Measurements from ENCODE around the gene RCCD1. TPM values are rescaled to one million over a fixed set of nuclear protein-coding genes. Genes with fewer than 3 reads are reported as not detected.

The RCCD1 gene
- total RNA-seq, 4 donors from 2014 or later = 12.9 to 25.4 (median 17.9) TPM

DNA sequence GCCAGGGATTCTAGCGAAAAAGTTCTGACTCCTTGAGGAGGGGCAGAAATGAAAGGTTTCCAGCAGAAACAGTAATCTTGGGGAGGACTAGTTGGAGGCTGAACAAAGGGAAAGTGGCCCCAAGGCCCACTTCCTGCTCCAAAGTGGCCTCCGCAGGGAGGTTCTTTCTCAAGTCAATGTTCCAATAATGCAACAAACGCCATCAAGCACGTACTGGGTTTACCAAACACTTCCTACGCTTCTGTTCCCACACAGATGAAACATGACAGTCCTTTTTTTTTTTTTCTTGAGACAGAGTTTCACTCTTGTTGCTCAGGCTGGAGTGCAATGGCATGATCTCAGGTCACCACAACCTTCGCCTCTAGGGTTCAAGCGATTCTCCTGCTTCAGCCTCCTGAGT is 9.6 kb upstream of the RCCD1 start:
- Histone ChIP-seq H3K27me3 (no peaks in the 10 kb centered on the region), H3K36me3 (peaks cover 98% of the 10 kb centered on the region), H3K4me3 (no peak overlapping the region), H3K9me3 (no peaks in the 10 kb centered on the region), H3K4me1 (no peaks in the 10 kb centered on the region), H3K27ac (no peak overlapping the region)
- 97% methylated on average over 7 of the region's 7 CpGs for WGBS
- DNase-seq (ENCODE audit: low spot score in 2 of 2) = no peak
- TF ChIP-seq, protein P1, sequence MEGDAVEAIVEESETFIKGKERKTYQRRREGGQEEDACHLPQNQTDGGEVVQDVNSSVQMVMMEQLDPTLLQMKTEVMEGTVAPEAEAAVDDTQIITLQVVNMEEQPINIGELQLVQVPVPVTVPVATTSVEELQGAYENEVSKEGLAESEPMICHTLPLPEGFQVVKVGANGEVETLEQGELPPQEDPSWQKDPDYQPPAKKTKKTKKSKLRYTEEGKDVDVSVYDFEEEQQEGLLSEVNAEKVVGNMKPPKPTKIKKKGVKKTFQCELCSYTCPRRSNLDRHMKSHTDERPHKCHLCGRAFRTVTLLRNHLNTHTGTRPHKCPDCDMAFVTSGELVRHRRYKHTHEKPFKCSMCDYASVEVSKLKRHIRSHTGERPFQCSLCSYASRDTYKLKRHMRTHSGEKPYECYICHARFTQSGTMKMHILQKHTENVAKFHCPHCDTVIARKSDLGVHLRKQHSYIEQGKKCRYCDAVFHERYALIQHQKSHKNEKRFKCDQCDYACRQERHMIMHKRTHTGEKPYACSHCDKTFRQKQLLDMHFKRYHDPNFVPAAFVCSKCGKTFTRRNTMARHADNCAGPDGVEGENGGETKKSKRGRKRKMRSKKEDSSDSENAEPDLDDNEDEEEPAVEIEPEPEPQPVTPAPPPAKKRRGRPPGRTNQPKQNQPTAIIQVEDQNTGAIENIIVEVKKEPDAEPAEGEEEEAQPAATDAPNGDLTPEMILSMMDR (IDR thresholded peaks at IDR 0.05) = no peak
- TF ChIP-seq POLR2AphosphoS5 (IDR thresholded peaks at IDR 0.05) (no peak), POLR2A (IDR thresholded peaks at IDR 0.05) (no peak), EP300 (IDR thresholded peaks at IDR 0.05) (no peak)

DNA sequence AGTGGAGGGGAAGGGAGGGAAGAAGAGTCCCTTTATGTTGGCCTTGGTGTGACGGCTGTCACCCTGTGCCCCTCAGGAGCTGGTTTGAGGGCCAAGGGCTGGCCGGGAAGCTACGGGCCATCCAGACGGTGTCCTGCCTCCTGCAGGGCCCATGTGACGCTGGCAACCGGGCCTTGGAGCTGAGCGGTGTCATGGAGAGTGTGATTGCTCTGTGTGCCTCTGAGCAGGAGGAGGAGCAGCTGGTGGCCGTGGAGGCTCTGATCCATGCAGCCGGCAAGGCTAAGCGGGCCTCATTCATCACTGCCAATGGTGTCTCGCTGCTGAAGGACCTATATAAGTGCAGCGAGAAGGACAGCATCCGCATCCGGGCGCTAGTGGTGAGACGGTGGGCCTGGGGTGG is 8.1 kb upstream of the RCCD1 start:
- no peaks in the 10 kb centered on the region for H3K9me3 ChIP-seq
- peak in 1 of 2 donors; percentile 42 for DNase-seq (ENCODE audit: low spot score in 2 of 2)
- H3K4me1 ChIP-seq = no peaks in the 10 kb centered on the region

DNA sequence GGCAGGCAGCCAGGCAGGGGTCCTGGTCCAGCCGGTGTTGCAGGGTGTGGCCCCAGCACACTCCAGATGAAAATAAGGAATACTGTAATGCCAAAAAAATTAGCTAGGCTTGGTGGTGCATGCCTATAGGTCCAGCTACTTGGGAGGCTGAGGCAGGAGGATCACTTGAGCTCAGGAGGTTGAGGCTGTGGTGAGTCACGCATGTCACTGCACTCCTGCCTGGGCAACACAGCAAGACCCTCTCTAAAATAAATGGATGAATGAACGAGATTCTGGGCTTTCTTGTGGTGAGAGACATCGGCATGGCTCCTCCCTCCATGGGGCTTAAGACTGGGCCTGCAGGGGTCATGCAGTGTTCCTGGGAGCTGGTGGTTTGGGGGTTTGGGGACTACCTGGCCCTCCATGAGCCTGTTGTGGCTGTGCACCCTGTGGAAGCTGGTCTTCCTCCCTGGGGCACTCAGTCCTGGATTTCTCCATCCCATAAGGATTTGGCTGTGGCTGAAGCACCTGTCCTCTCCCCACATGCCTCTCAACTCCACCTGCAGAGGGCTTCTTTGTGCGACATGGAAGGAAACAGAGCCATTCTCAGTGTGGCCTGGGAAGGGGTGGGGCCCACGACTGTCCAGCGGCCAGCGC is 7.6 kb upstream of the RCCD1 start:
- Histone ChIP-seq H3K4me3 (no peak overlapping the region), H3K27ac (no peak overlapping the region), H3K27me3 (no peaks in the 10 kb centered on the region), H3K4me1 (no peaks in the 10 kb centered on the region), H3K9me3 (no peaks in the 10 kb centered on the region), H3K36me3 (peaks cover 98% of the 10 kb centered on the region)
- WGBS = 86% methylated on average over 6 of the region's 8 CpGs
- peak in 1 of 2 donors; percentile 42 for DNase-seq (ENCODE audit: low spot score in 2 of 2)
- no peak for TF ChIP-seq POLR2AphosphoS5 (IDR thresholded peaks at IDR 0.05)
- no peak for TF ChIP-seq POLR2A (IDR thresholded peaks at IDR 0.05)
- no peak for TF ChIP-seq EP300 (IDR thresholded peaks at IDR 0.05)

More for the DNA sequence above, 8.1 kb upstream of the RCCD1 start:
- 93% methylated on average over 16 of the region's 16 CpGs for WGBS
- H3K36me3 ChIP-seq = peaks cover 98% of the 10 kb centered on the region
- H3K27ac ChIP-seq = no peak overlapping the region
- TF ChIP-seq POLR2A (IDR thresholded peaks at IDR 0.05) (no peak), EP300 (IDR thresholded peaks at IDR 0.05) (no peak), POLR2AphosphoS5 (IDR thresholded peaks at IDR 0.05) (no peak)
- TF ChIP-seq, protein P1 (IDR thresholded peaks at IDR 0.05) = no peak
- no peaks in the 10 kb centered on the region for H3K27me3 ChIP-seq
- no peak overlapping the region for H3K4me3 ChIP-seq

DNA sequence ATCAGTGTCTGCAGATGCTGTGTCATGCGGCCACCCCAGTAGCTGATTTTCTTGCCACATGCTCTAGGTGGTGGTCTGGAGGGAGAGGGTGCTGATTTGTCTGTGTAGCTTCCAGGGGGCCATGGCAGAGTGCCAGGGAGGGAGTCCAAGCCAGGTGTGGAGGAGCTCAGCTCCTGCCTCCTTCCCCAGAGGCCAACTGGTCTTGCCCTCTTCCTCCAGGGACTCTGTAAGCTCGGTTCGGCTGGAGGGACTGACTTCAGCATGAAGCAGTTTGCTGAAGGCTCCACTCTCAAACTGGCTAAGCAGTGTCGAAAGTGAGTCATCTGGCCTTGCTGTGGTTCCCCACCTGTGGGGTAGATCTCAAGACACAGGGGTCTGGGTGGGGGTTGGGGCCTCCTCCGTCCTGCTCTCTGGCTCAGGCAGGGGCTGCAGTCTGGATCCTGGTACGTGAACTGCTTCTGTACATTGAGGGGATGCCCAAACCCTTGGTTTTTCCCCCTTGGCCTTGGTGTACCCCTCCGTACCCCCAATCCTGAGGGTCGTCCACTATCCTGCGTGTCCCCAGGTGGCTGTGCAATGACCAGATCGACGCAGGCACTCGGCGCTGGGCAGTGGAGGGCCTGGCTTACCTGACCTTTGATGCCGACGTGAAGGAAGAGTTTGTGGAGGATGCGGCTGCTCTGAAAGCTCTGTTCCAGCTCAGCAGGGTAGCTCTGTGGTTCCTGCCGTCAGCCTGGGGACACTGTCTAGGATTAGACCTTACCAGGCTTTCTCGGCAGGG is 6.9 kb upstream of the RCCD1 start:
- TF ChIP-seq POLR2A (IDR thresholded peaks at IDR 0.05) (no peak), POLR2AphosphoS5 (IDR thresholded peaks at IDR 0.05) (no peak), EP300 (IDR thresholded peaks at IDR 0.05) (no peak)
- TF ChIP-seq, protein P1 (IDR thresholded peaks at IDR 0.05) = no peak
- WGBS = 70% methylated on average over 4 of the region's 18 CpGs
- H3K4me3 ChIP-seq = no peak overlapping the region
- no peaks in the 10 kb centered on the region for H3K9me3 ChIP-seq
- no peaks in the 10 kb centered on the region for H3K27me3 ChIP-seq
- DNase-seq (ENCODE audit: low spot score in 2 of 2) = peak in 1 of 2 donors; percentile 65
- peaks cover 98% of the 10 kb centered on the region for H3K36me3 ChIP-seq
- H3K4me1 ChIP-seq = no peaks in the 10 kb centered on the region
- H3K27ac ChIP-seq = no peak overlapping the region

DNA sequence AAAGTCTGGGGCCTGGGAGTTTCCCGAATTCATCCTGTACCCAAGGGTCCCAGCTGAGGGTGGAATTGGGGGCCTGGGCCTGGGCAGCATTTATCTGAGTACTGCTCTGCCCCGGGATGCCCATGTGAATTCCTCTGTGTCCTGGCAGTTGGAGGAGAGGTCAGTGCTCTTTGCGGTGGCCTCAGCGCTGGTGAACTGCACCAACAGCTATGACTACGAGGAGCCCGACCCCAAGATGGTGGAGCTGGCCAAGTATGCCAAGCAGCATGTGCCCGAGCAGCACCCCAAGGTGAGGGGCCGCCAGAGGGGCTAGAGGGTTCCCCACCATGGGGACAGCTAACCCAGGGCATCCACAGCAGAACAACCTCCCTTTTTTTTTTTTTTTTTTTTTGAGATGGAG is 6.2 kb upstream of the RCCD1 start:
- WGBS = 97% methylated on average over 7 of the region's 8 CpGs
- no peaks in the 10 kb centered on the region for H3K27me3 ChIP-seq
- H3K36me3 ChIP-seq = peaks cover 98% of the 10 kb centered on the region
- H3K27ac ChIP-seq = no peak overlapping the region
- no peak overlapping the region for H3K4me3 ChIP-seq
- TF ChIP-seq POLR2A (IDR thresholded peaks at IDR 0.05) (no peak), POLR2AphosphoS5 (IDR thresholded peaks at IDR 0.05) (no peak), EP300 (IDR thresholded peaks at IDR 0.05) (no peak)
- TF ChIP-seq, protein P1 (IDR thresholded peaks at IDR 0.05) = no peak
- no peak for DNase-seq (ENCODE audit: low spot score in 2 of 2)
- H3K4me1 ChIP-seq = no peaks in the 10 kb centered on the region
- H3K9me3 ChIP-seq = no peaks in the 10 kb centered on the region

All from suprapubic skin (tissue), 4 donors.